Bone marrow (tissue), 2 donors: ENCODE results near the gene TNFRSF8.

Experiments
- DNase-seq, 2 donors: peaks; one replicate each; lab custom pipeline; 2025; lab: John Stamatoyannopoulos, UW

TNFRSF8 gene

DNA sequence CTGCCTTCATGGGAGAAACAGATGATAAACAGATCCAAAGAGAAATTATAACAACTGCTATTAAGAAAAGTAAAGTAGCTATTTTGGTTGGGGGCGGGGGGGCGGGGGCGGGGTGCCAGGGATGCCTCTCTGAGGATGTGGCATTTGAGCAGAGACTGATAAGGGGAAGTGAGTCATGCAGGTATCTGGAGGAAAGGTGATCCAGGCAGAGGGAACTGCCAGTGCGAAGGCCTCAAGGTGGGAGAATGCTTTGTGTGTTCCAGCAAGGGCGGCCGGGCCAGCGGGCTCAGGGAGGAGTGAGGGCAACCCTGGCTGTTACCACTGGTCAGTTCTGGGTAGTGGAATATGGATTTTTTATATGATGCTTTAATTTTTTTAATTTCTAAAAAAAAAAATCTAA, 96.7 kb downstream of the TNFRSF8 start:
- DNase-seq: no peak

DNA sequence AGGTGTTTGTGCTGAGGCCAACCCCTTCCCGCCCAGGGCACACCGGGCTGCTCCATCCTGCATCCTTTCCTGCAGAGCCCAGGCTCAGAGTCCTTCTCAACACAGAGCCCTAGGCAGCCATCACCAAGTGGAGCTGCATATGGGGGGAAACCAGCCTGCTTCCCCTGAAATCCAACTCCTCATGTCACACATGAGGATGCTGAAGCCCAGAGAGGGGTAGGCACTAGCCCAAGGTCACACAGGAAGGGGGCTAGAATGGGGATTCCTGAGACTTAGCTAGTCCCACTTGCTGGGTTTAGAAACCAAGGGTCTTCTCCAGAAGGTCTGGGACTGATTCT, 98.2 kb downstream of the TNFRSF8 start:
- no peak for DNase-seq

DNA sequence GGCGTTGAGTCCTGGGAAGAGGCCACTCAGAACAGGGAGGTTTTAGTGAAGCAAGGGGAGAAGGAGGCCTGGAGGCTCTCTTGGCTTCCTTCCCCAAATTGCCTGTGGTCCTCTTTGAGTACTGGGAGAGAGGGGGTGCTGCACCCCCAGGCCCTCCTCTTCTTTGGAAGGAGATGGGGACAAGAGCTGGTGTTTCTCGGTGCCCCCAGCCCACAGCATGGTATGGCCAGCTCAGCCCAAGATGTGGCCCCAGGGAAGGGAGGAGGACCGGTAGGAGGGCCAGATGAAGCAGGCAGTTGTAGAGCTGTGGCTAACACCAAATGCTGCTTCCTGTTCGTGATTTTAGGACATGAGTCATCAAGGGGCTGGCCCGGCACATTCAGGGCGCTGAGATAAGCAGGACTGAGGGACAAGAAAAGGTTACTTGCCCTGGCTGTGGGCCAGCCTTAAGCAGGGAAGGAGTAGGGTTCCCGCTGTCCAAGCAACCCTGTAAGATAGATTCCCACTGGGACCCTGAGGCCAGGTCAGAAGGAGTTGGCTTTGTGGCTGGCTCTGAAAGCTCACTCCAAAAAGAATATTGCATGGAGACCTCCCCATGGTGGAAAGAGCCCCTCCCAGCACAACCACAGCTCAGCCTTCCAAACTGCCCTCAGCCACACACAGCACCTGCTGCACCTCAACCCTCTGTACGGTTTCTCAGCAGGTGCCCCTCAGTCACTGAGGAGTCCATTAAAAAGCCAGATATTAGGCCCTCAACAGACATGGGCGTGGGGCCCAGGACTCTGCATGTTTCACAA, 98.8 kb downstream of the TNFRSF8 start:
- peak; percentile 51 to 92 for DNase-seq

DNA sequence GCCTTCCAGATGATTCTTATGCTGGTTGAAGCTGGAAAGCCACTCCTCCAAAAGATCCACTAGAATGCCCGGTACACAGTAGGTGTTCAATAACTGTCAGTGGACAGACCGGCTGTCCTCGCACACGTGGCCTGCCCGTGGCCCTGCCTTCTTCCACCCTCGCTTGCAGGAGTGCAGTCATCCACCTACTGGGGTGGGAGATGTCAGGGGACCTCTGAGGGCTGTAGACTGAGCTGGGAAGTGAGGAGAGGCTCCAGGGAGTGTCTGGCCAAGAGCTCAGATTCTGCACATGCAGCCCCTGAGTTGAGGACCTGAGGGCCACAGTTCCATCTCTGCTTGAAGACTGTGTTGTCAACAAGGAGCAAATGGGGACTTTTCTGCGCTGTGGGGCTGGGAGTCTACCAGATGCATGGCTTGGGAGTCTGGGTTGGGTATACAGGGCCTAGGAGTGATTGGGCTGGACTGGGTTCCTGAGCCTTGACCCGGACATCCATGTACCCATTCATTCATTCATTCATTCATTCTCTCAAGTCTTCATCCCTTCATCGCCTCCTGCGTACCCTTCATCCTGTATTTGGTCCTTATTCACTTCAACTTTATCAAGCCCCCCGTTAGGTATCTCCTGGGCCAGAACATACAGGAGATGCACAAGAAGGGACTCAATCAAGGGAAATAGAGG, 99.5 kb downstream of the TNFRSF8 start:
- no peak for DNase-seq

DNA sequence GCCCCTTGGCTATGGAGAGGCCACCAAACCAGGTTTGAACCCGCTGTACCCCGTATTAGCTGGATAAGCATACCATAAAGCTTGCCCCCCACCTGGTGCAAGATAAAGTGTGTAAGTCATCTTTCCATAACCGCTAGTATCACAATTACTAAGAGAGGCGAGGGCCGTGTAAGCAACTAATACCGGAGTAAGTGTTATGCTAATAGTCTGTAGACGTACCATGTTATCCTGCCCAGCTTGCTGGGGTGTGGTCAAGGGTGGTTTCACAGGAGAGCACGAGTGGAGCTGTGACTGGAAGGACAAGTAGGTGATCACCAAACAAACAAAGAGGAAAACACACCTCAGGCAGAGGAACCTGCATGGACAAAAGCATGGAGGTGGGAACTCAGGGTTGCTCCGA, 100.1 kb downstream of the TNFRSF8 start:
- DNase-seq: no peak

DNA sequence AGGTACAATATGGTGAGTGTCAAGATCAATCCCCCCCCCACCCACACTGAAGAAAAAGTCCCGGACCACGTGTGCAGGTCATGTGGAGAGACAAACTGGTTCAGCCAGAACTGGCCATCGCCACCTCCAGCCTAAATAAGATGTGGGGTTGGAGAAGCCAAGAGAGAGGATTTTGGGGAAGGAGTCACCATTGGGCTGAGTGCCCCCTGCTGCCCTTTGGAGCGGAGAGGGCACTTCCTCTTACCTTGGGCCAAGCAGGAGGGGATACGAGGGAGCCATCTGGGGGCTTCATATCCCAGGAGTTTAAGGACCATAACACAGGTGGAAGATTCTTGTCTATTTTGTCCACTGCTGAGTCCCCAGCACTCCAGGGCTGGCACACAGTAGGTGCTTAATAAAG, 101.1 kb downstream of the TNFRSF8 start:
- DNase-seq: no peak

DNA sequence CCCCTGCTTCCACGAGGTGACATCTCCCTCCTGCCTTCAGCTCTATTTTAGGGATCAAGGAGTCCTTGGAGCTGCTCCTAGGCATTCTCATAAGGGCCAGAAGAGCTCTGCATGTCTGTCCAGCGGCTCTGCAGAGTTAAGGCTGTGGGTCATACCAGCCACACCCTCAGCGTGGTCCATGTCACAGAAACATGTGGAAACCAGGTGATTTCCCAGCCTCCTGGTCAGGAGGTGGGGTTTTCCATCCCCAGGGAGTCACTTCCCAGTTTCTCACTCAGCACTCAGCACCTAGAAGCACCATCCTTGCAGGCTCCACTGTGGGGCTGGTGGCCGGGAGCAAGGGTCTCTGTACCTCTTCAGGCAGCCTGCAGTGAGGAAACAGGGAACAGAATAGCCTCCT, 102.2 kb downstream of the TNFRSF8 start:
- DNase-seq: no peak

DNA sequence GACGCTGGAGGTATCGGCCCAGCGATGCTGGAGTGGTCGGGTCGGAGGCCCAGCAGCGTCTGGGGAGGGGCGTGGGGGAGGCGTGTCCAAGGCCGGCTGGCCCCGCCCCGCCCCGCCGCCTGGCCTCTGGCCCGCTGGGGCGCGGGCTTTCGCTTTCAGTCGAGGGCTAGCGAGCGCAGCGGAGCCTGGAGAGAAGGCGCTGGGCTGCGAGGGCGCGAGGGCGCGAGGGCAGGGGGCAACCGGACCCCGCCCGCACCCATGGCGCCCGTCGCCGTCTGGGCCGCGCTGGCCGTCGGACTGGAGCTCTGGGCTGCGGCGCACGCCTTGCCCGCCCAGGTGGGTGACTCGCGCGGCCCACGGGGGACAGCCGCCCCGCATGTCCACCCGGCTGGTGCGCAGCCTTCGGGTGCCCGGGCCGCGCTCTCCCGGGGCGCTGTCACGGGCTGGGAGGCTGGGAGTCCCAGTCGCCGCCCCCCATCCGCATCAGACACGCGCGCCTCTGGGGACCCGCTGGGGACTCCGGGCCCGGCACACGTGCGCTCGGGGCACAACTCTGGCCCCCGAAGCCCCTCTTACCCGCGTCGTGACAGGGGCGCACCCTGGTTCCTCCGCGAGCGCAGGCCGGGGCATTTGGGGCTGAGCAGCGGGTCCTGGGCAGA, 103.9 kb downstream of the TNFRSF8 start, which contains the start of gene TNFRSF1B:
TNFRSF1B (plus strand) TSS at position 158 of the 659 bp plus-strand sequence; CDS start at position 259, 101 bp downstream.
- DNase-seq: peak in 1 of 2 donors; percentile 48

DNA sequence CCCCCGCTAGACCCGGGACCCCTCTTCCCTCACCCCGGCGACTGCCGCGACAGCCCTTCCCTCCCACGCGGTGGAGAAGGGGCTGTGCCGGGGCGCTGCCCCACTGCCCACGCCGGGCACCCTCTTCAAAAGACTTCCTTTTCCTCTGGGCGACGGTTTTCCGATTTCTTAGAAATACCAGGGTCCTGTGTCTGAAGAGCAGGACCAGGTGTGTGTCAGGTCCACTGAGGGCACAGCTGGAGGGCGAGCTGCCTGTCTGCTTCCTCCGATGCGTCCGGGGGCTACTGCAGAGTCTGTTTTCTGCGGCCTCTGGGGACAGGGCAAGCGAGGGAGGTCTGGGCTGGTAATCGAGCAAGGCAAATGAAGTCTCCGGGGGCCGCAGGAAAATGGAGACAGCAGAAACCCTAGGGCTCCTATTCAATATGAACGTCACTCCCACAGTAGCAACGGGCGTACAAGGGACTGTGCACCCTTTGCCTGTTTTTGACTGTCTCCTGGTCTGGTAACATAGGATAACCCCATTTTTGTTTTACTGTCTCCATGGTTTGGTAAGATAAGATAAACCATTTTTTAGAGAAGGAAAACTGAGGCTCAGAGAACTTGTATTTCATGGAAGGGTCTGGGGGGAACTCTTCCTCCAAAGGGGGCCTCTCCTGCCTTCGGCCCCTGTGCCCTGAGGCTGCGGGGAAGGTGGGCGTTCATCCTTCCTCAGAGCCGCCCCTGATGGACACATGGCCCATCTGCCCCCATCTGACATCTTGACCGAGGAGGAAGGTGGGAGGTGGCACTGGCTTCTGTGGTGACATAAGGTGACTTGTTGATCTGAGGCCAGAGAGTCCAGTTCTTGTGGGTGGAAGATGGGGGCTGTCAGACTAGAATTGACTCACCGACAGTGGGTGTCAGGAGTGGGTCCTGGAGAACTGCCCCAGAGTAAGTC, 104.7 kb downstream of the TNFRSF8 start:
- DNase-seq: no peak

DNA sequence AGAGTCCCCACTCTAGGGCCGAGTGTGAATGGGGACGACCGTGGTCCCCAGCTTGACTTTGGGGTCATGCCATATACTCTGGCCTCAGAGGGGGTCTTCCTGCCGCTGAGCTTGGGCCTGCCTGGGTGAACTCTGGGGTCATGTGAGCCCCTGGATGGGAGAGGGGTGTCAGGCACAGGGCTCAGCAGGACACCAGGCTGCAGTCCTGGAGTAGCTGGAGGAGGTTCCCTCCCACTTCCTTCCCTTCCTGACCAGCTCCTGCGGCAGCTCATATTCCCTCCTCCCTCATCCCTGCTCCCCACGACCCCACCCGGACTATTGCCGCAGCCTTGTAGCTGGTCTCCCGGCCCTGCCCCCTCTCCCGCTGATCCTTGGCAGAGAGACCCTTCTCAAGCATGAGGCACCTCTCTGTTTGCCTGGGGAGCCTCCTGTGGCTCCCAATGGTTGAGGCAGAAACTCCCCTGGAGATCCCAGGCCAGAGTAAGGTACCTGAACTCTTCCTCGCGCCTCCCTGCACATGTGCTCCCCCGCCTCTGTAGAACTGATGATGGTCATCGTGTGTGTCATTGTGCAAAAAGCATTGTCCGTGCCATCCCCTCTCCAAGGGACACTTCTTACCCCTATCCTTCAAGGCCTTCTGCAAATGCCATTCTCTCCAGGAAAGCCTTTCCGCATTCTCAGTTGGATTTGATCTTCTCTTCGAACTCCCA, 105.5 kb downstream of the TNFRSF8 start:
- no peak for DNase-seq

DNA sequence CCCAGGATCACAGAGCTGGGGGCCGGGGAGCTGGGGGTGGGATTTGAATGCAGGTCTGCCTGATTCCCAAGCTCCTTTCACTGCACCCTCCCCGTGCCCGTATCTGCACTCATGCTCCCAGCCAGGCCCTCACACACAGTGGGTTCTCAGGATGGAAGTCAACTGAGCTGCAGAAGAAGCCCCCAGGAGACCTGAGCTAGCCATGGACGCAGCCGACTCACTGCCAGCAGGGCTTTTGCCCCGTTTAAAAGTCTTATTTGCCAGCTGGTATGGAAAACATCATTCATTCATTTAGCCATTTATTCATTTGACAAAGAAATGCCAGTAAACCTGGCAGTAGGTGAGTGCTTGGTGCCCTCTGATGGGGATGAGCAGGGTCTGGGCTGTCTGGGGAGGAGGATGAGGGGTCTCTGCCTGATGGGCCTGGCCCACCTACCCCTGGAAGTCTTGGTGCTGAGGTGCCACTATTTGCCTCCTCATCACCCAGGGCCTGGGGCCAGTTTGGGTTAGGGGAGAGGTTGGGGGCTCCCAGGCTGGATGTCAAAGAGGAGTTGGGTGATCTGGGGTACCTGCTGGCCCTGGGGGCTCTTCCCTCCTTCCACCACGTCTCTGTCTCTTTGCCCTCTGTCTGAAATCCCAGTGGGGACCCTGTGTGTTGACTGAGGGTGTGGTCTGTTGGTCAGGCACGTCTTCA, 106.5 kb downstream of the TNFRSF8 start:
- DNase-seq: no peak

DNA sequence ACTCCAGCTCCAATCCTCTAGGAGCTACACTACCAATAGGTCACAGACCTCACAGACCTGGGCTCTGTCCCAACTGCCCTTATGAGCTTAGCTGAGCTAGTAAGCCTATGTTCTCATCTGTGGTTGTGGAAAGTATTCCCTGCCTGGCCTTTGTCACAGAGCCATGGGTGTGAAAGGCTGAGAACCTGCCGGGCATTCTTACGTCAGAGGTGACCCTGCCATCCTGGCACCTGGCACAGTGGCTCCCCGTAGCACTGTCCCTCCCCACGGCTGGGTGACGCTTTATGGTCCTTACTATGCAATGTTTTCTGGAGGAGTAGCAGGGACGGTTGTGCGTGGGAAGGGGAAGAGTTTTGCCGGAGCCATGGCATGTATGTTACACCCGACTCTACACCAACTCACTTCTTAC, 107.2 kb downstream of the TNFRSF8 start:
- DNase-seq: no peak

DNA sequence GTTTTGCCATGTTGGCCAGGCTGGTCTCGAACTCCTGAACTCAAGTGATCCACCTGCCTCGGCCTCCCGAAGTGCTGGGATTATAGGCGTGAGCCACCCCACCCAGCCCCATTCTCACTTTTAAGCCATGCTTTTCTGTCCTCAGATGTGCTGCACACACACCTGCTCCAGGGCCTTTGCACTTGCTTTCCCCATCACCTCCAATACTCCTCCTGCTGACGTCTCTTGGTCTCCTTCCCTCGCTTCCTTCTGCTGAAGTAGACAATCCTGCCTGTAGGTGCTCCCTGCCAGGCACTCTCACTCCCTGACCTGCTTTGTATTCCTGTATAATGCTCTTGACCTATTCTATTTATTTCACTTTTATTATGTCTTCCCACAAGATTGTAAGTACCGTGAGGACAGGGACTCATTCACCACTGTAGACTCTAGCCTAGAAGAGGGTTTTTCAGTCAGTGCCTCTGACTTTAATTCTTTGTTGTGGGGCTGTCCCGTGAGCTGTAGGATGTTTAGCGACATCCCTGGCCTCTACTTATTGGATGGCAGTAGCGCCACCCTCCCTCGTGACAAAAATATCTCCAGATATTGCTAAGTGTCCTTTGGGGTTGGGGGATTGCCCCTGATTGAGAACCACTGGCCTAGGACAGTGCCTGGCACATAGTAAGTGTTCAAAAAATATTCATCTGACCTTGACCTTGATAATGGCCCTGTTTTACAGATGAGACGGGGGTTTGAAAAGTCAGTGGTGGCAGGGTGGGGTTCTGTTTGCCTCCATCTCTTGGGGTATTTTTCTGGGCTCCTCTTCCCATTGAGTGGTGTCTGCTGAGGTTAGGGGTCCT, 108.3 kb downstream of the TNFRSF8 start:
- no peak for DNase-seq

DNA sequence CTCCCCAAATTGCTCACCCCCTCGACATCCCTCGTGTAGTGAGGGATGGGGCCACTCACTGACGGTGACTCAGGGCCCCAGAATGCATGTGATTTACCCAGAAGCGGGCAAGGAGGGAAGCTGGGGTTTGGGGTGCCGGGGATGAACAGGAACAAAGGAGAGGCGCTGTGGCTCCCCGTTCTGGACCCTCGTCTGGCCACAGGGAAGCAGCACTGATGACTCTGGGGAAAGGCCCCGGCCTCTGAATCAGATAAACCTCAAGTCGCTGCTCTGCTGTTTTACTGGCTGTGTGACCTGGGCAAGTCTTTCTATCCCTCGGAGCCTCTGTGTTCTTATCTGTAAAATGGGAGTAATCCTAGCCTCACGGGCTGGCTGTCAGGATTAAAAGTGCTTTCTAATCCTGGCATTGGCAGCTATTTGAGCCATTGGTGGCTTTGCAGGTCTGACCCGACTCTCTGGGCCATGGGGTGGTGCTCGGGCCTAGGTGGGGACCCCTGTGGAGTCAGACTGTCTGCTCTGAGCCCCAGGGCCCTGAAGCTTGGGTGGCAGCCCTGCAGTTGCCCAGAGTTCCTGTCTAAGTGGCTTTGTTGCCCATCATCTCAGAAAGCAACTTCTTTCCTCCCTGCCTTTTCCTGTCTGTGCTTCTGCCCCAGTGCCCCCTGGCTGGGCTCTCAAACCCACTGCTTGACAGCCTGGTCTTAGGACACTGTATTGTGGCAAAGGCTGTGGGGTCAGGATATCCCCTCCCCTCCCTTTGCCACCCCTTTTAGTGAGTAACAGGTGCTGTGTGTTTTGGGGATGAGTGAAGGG, 109.1 kb downstream of the TNFRSF8 start:
- DNase-seq: peak in 1 of 2 donors; percentile 13

DNA sequence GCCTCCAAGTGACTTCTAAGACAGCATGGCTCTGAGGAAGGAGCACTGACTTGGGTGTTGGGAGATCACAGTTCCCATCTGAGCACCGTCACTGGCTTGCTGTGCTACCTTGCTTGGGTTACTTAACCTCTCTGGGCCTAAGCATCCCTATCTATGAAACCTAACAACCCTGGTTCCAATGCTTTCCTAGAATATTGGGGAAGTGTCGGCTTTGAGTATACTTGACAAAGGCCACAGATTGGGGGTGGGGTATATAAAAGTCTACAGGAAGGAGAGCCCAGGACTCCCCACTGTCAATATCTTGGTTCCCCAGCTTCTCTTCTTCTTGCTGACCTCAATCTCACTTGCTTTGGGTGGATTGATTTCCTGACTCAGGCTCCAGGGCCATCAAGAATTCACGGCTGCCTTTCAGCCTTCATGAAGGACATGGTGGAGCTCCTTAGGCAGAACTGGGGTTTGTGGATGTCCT, 110.0 kb downstream of the TNFRSF8 start:
- no peak for DNase-seq

DNA sequence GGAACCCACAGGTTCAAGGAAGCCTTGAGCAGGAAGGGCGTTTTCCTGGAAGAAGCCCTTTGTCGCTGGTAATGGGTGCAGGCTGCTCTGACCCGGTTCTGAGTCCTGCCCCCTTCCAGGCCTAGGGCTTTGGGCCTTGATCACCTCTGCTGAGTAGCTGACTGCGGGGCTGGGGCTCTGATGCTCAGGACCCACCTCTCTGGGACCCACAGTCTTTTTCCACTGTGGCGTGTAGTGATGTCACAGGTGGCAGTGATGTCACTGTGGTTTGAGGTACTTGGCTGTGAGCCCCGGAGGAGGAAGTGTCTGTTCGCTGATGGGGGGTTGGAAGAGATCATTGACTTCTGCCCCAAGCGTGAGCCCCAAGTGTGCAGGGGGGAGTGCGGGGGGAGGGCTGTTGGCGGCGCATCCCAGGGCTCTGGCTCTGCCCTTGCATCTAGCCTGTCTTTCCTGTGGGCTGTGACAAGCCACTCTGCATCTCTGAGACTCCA, 110.6 kb downstream of the TNFRSF8 start:
- peak; percentile 57 to 87 for DNase-seq

DNA sequence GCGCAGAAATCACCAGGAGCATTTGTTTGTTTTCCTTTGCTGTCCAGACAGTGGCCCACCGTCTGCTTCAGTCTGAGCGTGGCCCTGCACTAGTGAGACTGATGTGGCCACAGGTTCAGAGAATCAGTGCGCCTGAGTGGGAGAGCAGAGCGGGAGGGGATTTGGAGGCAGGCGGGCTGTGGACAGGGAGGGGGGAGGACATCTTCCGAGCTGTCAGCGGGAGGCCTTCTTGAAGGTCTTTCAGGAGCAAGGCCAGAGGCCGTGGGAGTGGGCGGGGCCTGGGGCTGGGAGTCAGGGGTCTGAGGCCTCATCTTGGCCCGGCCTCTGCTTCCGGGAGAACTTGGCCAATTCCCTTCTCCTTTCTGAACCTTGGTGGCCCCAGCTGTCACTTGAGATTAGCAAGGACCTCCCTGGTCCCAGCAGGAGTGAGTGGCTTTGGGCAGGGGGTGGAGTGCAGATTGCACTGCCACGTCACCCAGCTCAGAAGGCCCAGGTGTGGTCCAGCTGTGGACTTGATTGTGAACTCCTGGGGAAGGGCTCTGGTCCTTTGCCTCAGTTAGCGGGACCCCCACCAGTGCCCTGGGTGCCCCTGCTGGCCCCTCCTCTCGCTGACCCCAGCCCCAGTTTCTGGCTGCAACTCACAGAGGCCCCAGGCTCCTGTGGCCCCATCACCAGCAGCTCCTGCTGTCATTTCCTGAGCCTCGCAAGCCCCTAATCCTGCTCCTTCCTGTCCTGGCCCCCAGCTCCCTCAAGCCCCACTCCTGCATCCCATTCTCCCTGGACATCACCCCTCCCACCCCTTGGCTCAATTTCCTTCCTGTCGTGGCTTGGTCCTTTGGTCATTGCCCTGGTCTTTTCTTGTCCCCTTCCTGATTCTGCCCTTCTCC, 112.1 kb downstream of the TNFRSF8 start:
- no peak for DNase-seq
